HL-60 (cell line): Measurements from ENCODE around the gene KRABD2.

Source experiments
- DNase-seq, 2 experiments: peaks; one replicate each; pipeline ENCODE4 v3.0.0-alpha.2; 2010 to 2020; ENCODE audit warnings: low read depth in 1 of 2, low spot score in 1 of 2
- H3K27ac ChIP-seq: fragments of 250-450 bp; sonication (Bioruptor Pico); replicated peaks from 2 replicates; pipeline ENCODE4 v1.5.1; 2020; ENCODE audit warnings: mild to moderate bottlenecking, moderate library complexity
- H3K27me3 ChIP-seq: fragments of 250-450 bp; sonication (Bioruptor Pico); 2 replicates; pipeline ENCODE4 v1.5.1; 2021; ENCODE audit warnings: mild to moderate bottlenecking, moderate library complexity; ENCODE audit not compliant: insufficient read depth, poor library complexity, severe bottlenecking
- H3K4me3 ChIP-seq: replicated peaks from 2 replicates; pipeline ENCODE4 v1.5.1; 2011; ENCODE audit warnings: mild to moderate bottlenecking, control low read depth, low read length; ENCODE audit not compliant: insufficient read depth
- GABPA ChIP-seq: IDR thresholded peaks from 2 replicates; pipeline ENCODE4 v1.6.1; 2012; ENCODE audit warnings: low read depth
- POLR2AphosphoS5 ChIP-seq: IDR thresholded peaks from 2 replicates; pipeline ENCODE4 v1.6.1; 2012; ENCODE audit warnings: low read depth
- REST ChIP-seq: IDR thresholded peaks from 2 replicates; pipeline ENCODE4 v1.6.1; 2012; ENCODE audit warnings: low read depth; ENCODE audit not compliant: insufficient replicate concordance
- SPI1 ChIP-seq: IDR thresholded peaks from 2 replicates; pipeline ENCODE4 v1.6.1; 2012; ENCODE audit warnings: low read depth, mild to moderate bottlenecking, borderline replicate concordance
- TF ChIP-seq, protein P1 (sequence below): IDR thresholded peaks from one replicate; pipeline ENCODE4 v1.5.1; 2011; ENCODE audit warnings: low read length, control low read depth, inconsistent platforms; ENCODE audit not compliant: insufficient read depth

The KRABD2 gene

GRCh38 chr17:8413938-8414337 lies 37.4 kb upstream of the KRABD2 start:
- no peak for DNase-seq
- H3K27me3 ChIP-seq, result no peaks in the 10 kb centered on the region
- H3K4me3 ChIP-seq, result no peak overlapping the region
- TF ChIP-seq SPI1 (no peak), REST (no peak), POLR2AphosphoS5 (no peak), GABPA (no peak)
- TF ChIP-seq, protein P1, sequence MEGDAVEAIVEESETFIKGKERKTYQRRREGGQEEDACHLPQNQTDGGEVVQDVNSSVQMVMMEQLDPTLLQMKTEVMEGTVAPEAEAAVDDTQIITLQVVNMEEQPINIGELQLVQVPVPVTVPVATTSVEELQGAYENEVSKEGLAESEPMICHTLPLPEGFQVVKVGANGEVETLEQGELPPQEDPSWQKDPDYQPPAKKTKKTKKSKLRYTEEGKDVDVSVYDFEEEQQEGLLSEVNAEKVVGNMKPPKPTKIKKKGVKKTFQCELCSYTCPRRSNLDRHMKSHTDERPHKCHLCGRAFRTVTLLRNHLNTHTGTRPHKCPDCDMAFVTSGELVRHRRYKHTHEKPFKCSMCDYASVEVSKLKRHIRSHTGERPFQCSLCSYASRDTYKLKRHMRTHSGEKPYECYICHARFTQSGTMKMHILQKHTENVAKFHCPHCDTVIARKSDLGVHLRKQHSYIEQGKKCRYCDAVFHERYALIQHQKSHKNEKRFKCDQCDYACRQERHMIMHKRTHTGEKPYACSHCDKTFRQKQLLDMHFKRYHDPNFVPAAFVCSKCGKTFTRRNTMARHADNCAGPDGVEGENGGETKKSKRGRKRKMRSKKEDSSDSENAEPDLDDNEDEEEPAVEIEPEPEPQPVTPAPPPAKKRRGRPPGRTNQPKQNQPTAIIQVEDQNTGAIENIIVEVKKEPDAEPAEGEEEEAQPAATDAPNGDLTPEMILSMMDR, result no peak
- no peak overlapping the region for H3K27ac ChIP-seq

- DNase-seq, result no peak
- peak overlapping the region; percentile 45 for H3K27ac ChIP-seq
- H3K4me3 ChIP-seq, result peak overlapping the region; percentile 18
- TF ChIP-seq REST (no peak), POLR2AphosphoS5 (no peak), SPI1 (no peak), GABPA (no peak)
- TF ChIP-seq, protein P1, result no peak
- no peaks in the 10 kb centered on the region for H3K27me3 ChIP-seq
Measured at GRCh38 chr17:8413328-8413727, 36.8 kb upstream of the KRABD2 start.

GRCh38 chr17:8412089-8412488 lies 35.6 kb upstream of the KRABD2 start:
- DNase-seq, result no peak
- TF ChIP-seq REST (no peak), SPI1 (no peak), GABPA (no peak), POLR2AphosphoS5 (no peak)
- TF ChIP-seq, protein P1, result no peak
- H3K4me3 ChIP-seq, result no peak overlapping the region
- H3K27ac ChIP-seq, result no peak overlapping the region; the same call in 1 of the 2 replicates
- no peaks in the 10 kb centered on the region for H3K27me3 ChIP-seq
